ENCODE results near the gene TWSG1. TPM values are rescaled to one million over a fixed set of nuclear protein-coding genes. Genes with fewer than 3 reads are reported as not detected.

The TWSG1 gene
- total and polyA plus RNA-seq, 2 donors (not counting 3 experiments of a cell fraction or from before 2014, with no cell fraction given), result 52.4 to 57.4 TPM

- Histone ChIP-seq H3K9ac (replicated peaks; ENCODE audit: extremely low read depth, insufficient read depth, low read length) (no peak overlapping the region), H3K36me3 (ENCODE audit: control insufficient read depth in 2 of 2, extremely low read depth in 1 of 2, insufficient read depth in 2 of 2, low read length in 2 of 2) (no peaks in the 10 kb centered on the region), H3K27me3 (ENCODE audit: control insufficient read depth in 2 of 2, insufficient read depth in 2 of 2, low read length in 2 of 2) (no peaks in the 10 kb centered on the region), H3K79me2 (ENCODE audit: control insufficient read depth, insufficient read depth, low read length) (no peaks in the 10 kb centered on the region), H3K9me1 (replicated peaks; ENCODE audit: control insufficient read depth, extremely low read depth, insufficient read depth, low read length) (no peaks in the 10 kb centered on the region), H3K9me3 (replicated peaks; ENCODE audit: control insufficient read depth, insufficient read depth, low read length) (no peaks in the 10 kb centered on the region), H4K20me1 (replicated peaks; ENCODE audit: control insufficient read depth, extremely low read depth, insufficient read depth, low read length) (no peaks in the 10 kb centered on the region), H3K4me3 (replicated peaks in 1 of 3; ENCODE audit: insufficient read depth in 1 of 3, low read depth in 1 of 3, low read length in 3 of 3) (no peak overlapping the region), H3K4me2 (ENCODE audit: insufficient read depth, low read length) (no peak overlapping the region), H3K4me1 (ENCODE audit: control insufficient read depth, extremely low read depth, insufficient read depth, low read length) (no peaks in the 10 kb centered on the region), H2AFZ (ENCODE audit: low read depth, low read length) (no peak overlapping the region), H3K27ac (ENCODE audit: insufficient read depth, low read depth, low read length) (no peak overlapping the region)
- TF ChIP-seq CTCF (IDR thresholded peaks at IDR 0.05; ENCODE audit: extremely low read depth in 1 of 2, insufficient read depth in 1 of 2, low read depth in 1 of 2, low read length in 2 of 2), result no peak
- no peak for TF ChIP-seq JUN (IDR thresholded peaks at IDR 0.05; ENCODE audit: borderline replicate concordance, insufficient read depth, insufficient read length, low read depth)
- TF ChIP-seq EZH2 (IDR thresholded peaks at IDR 0.05; ENCODE audit: borderline replicate concordance, low read depth, low read length, severe bottlenecking), result no peak
- TF ChIP-seq POLR2AphosphoS5 (IDR thresholded peaks at IDR 0.05; ENCODE audit: insufficient read depth, low read depth, low read length), result no peak
- no peak for TF ChIP-seq POLR2A (IDR thresholded peaks at IDR 0.05; ENCODE audit: low read depth, low read length)
- no peak for TF ChIP-seq FOS (IDR thresholded peaks at IDR 0.05; ENCODE audit: borderline replicate concordance, insufficient read depth, low read length)
- TF ChIP-seq MAX (IDR thresholded peaks at IDR 0.05; ENCODE audit: insufficient read depth, insufficient read length), result no peak
- no peak for TF ChIP-seq GATA2 (IDR thresholded peaks at IDR 0.05; ENCODE audit: insufficient read depth, insufficient read length, low read depth, low read length)
- no peak for TF ChIP-seq MYC (IDR thresholded peaks at IDR 0.05; ENCODE audit: low read depth, low read length)
- DNase-seq (ENCODE audit: low read depth, low spot score) (no peak), FAIRE-seq (no peak)
- POLR2A ChIA-PET, result no interaction called here
- intact Hi-C loops (cut with micrococcal nuclease) (no loop called here), dilution Hi-C loops (cut with MboI; ENCODE audit: extremely low pct_ligation_motif_present, low sequenced_read_pairs) (no loop called here)
- CTCF ChIA-PET, result interaction anchor here (1.4 kb wide), 1 partner anchor 25 kb away, joined by 4 read pairs; no protein-coding TSS in a partner anchor
- BruUV-seq (replicated peaks), result no TSS peak
Measured at GRCh38 chr18:9296233-9297006, 38.2 kb upstream of the TWSG1 start.
